HG02870 (cell line): ENCODE results near the gene WDR64.
A peak's percentile ranks its signal among the peaks of the same experiment; 100 is the strongest.
"Not testable (repeated sequence)": the region's sequence is repeated elsewhere in the genome, so short reads cannot be mapped to it uniquely, and the experiment has no call there.

ENCODE experiments used
- ATAC-seq: cut with Tn5 transposase; IDR thresholded peaks from one replicate; pipeline ENCODE4 v1.9.1; 2021; ENCODE audit warnings: mild to moderate bottlenecking, moderate library complexity; ENCODE audit not compliant: unreplicated experiment

Gene WDR64

GRCh38 chr1:241654641-241655040 lies 2.6 kb downstream of the WDR64 start:
- no peak for ATAC-seq

GRCh38 chr1:241658081-241658793 lies 6.2 kb downstream of the WDR64 start:
- ATAC-seq, result no peak

GRCh38 chr1:241659016-241659415 lies 6.9 kb downstream of the WDR64 start:
- not testable (repeated sequence) for ATAC-seq

GRCh38 chr1:241660424-241660972 lies 8.4 kb downstream of the WDR64 start:
- ATAC-seq, result no peak

- ATAC-seq, result no peak
Measured at GRCh38 chr1:241666419-241666818, 14.3 kb downstream of the WDR64 start.

- no peak for ATAC-seq
Measured at GRCh38 chr1:241672301-241672700, 20.2 kb downstream of the WDR64 start.

- ATAC-seq, result no peak
Measured at GRCh38 chr1:241674805-241675384, 22.8 kb downstream of the WDR64 start.

GRCh38 chr1:241675983-241676382 lies 23.9 kb downstream of the WDR64 start:
- no peak for ATAC-seq

GRCh38 chr1:241677201-241677600 lies 25.1 kb downstream of the WDR64 start:
- ATAC-seq, result peak; percentile 93

- ATAC-seq, result no peak
Measured at GRCh38 chr1:241678536-241678935, 26.5 kb downstream of the WDR64 start.

GRCh38 chr1:241679404-241679803 lies 27.3 kb downstream of the WDR64 start:
- ATAC-seq, result no peak

- ATAC-seq, result no peak
Measured at GRCh38 chr1:241679961-241680360, 27.9 kb downstream of the WDR64 start.

GRCh38 chr1:241681861-241682448 lies 29.9 kb downstream of the WDR64 start:
- ATAC-seq, result not testable (repeated sequence)

- ATAC-seq, result no peak
Measured at GRCh38 chr1:241682921-241683320, 30.8 kb downstream of the WDR64 start.

- ATAC-seq, result no peak
Measured at GRCh38 chr1:241684108-241684507, 32.0 kb downstream of the WDR64 start.

- ATAC-seq, result no peak
Measured at GRCh38 chr1:241688940-241689368, 36.9 kb downstream of the WDR64 start.

GRCh38 chr1:241695246-241696171 lies 43.4 kb downstream of the WDR64 start:
- ATAC-seq, result no peak

- no peak for ATAC-seq
Measured at GRCh38 chr1:241696172-241696814, 44.2 kb downstream of the WDR64 start.

- no peak for ATAC-seq
Measured at GRCh38 chr1:241696815-241697639, 44.9 kb downstream of the WDR64 start.

- no peak for ATAC-seq
Measured at GRCh38 chr1:241697640-241698018, 45.5 kb downstream of the WDR64 start.
